GM21367 (cell line): ENCODE results near the gene DAZ4.
"Not testable (repeated sequence)": the region's sequence is repeated elsewhere in the genome, so short reads cannot be mapped to it uniquely, and the experiment has no call there.

Experiments used
- ATAC-seq: cut with Tn5 transposase; IDR thresholded peaks from one replicate; pipeline ENCODE4 v1.9.1; 2021; ENCODE audit not compliant: unreplicated experiment

Gene DAZ4

GRCh38 chrY:24833619-24834018, at the start of gene DAZ4:
TSS of gene DAZ4 (plus strand) at chrY:24833919. CDS start at chrY:24834127, 208 bp downstream.
- not testable (repeated sequence) for ATAC-seq

GRCh38 chrY:24813293-24813692, 20.4 kb upstream of the DAZ4 start, which contains the start of gene DAZ3:
TSS of gene DAZ3 (minus strand) at chrY:24813393. CDS start at chrY:24813185, 208 bp downstream.
- ATAC-seq, result not testable (repeated sequence)

- ATAC-seq, result not testable (repeated sequence)
These were observed 11.9 kb upstream of the DAZ4 start for GRCh38 chrY:24821836-24822235.

GRCh38 chrY:24824184-24824879, 9.4 kb upstream of the DAZ4 start:
- ATAC-seq, result not testable (repeated sequence)

GRCh38 chrY:24825069-24825468, 8.7 kb upstream of the DAZ4 start:
- ATAC-seq, result not testable (repeated sequence)
